ENCODE measurements around the gene MAN2A1. TPM values are rescaled to one million over a fixed set of nuclear protein-coding genes. Genes with fewer than 3 reads are reported as not detected.

Gene MAN2A1
- total RNA-seq, 1 experiment from 2014 or later, result 51.0 TPM

GRCh38 chr5:109743770-109744212, 54.1 kb downstream of the MAN2A1 start:
- intact Hi-C loops (cut with micrococcal nuclease; ENCODE audit: unreplicated experiment), result no loop called here

GRCh38 chr5:109744261-109744660, 54.5 kb downstream of the MAN2A1 start:
- CTCF ChIA-PET, result no interaction called here
- Histone ChIP-seq H3K27ac (ENCODE audit: low read length) (no peak overlapping the region), H3K4me1 (ENCODE audit: control insufficient read depth, insufficient read depth, low read length) (peaks cover 12% of the 10 kb centered on the region), H3K4me3 (ENCODE audit: low read depth in 2 of 2, low read length in 2 of 2) (no peak overlapping the region), H3K36me3 (ENCODE audit: control insufficient read depth, insufficient read depth, low read length) (no peaks in the 10 kb centered on the region), H3K27me3 (ENCODE audit: control insufficient read depth, insufficient read depth, low read length) (no peaks in the 10 kb centered on the region), H3K9me3 (ENCODE audit: control insufficient read depth, insufficient read depth, low read depth, low read length) (no peaks in the 10 kb centered on the region)
- POLR2A ChIA-PET, result no interaction called here
- intact Hi-C loops (cut with micrococcal nuclease; ENCODE audit: unreplicated experiment) (no loop called here), in situ Hi-C loops (cut with HindIII; ENCODE audit: low pct_unique_long_range_greater_than_20kb, low sequenced_read_pairs) (no loop called here)
- TF ChIP-seq POLR2AphosphoS5 (IDR thresholded peaks at IDR 0.05; ENCODE audit: low read depth, low read length), result no peak
- no peak for TF ChIP-seq CTCF (IDR thresholded peaks at IDR 0.05)
- ATAC-seq (no peak), DNase-seq (ENCODE audit: low read depth, low spot score) (no peak)
- no TSS peak for BruUV-seq (replicated peaks)

More at GRCh38 chr5:109743770-109744212, 54.1 kb downstream of the MAN2A1 start:
- DNase-seq (ENCODE audit: low read depth, low spot score), result peak; percentile 88
- no TSS peak for BruUV-seq (replicated peaks)
- H3K9me3 ChIP-seq (ENCODE audit: control insufficient read depth, insufficient read depth, low read depth, low read length), result no peaks in the 10 kb centered on the region
- H3K36me3 ChIP-seq (ENCODE audit: control insufficient read depth, insufficient read depth, low read length), result no peaks in the 10 kb centered on the region
- POLR2A ChIA-PET, result no interaction called here
- H3K4me3 ChIP-seq (ENCODE audit: low read depth in 2 of 2, low read length in 2 of 2), result no peak overlapping the region
- CTCF ChIA-PET, result no interaction called here
- H3K4me1 ChIP-seq (ENCODE audit: control insufficient read depth, insufficient read depth, low read length), result peaks cover 12% of the 10 kb centered on the region
- in situ Hi-C loops (cut with HindIII; ENCODE audit: low pct_unique_long_range_greater_than_20kb, low sequenced_read_pairs), result no loop called here
- 0 out of 2 replicates have a peak overlapping the region, but pooled peaks have one; percentile 29 for H3K27ac ChIP-seq (ENCODE audit: low read length)
- peak; percentile 66 for ATAC-seq
- TF ChIP-seq POLR2AphosphoS5 (IDR thresholded peaks at IDR 0.05; ENCODE audit: low read depth, low read length) (no peak), CTCF (IDR thresholded peaks at IDR 0.05) (no peak), SIN3A (IDR thresholded peaks at IDR 0.05; ENCODE audit: borderline replicate concordance, insufficient read depth, low read depth, low read length) (no peak), REST (IDR thresholded peaks at IDR 0.05; ENCODE audit: insufficient read depth in 1 of 2, low read depth in 2 of 2, low read length in 1 of 2) (no peak), TCF7L2 (IDR thresholded peaks at IDR 0.05; ENCODE audit: low read depth, low read length) (no peak)
- no peaks in the 10 kb centered on the region for H3K27me3 ChIP-seq (ENCODE audit: control insufficient read depth, insufficient read depth, low read length)

Data from Panc1 (cell line).